ENCODE measurements around the gene COA8. TPM values are rescaled to one million over a fixed set of nuclear protein-coding genes. Genes with fewer than 3 reads are reported as not detected.

The COA8 gene
- total and polyA plus RNA-seq, 10 of the 15 experiments (the other 5 are each of a cell fraction or from before 2014, with no cell fraction given) = 6.1 to 69.5 (median 25.8) TPM

DNA sequence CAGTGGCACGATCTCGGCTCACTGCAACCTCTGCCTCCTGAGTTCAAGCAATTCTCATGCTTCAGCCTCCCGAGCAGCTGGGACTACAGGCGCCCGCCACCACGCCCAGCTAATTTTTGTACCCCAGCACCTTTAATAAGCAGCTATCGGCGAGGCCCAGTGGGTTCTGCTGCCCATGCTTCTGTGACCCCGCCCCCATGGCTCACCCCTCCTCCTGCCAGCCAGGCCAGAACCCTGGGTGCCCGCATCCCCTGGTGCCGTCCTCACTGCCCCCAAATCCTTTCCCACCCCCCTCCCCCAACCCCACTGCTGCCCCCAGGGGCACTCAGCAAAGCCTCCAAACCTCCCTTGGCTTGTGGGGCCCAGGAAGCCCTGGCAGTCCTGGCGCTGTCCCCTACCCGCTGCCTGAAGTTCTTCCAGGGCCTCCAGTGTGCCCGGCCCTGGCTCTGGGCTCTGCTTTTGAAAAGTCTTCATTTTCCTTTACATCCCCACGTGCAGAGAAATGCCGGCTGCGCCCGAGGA lies 14.8 kb upstream of the COA8 start (continued):
- no peak for TF ChIP-seq ZBED1 (IDR thresholded peaks at IDR 0.05; ENCODE audit: borderline replicate concordance)

DNA sequence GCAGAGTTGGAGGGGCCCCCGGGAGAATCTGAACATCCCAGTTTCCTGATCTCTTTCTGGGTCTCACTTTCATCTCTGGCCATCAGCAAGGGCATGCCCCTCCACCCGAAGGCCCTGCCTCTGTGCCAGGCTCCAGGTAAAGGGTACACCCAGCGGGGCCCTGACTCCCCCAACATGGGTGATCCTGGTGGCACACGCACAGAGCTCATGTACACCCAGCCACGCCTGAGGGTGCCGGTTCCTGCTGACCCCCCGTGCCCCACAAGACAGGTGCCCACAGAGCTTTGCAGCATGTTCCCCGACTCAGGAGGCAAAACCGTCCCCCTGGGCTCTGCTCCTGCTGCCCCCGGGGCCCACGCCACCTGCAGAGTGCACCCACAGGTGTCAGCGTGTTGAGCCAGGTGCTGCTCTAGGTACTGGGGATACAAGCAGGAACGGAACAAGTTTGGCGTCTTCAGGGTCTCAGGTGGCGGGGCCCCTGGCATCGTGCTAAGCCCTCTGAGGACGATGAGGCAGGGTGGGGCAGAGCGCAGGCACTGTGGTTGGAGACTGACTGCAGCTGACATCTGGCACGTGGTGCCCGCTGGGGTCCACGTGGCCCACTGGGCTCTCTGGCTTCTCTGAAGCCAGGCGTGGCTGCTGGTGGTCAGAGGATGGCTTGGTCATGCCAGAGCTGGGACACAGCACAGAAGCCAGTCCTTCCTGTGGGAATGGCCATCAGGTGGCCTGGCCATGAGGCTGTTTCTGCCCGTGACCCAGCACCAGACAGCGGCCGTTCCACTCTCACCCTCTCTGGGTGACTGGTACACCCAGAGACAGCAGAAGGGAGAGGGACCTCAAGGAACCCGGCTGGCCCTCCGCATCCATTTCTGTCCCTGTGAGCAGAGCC lies 14.1 kb upstream of the COA8 start:
- Histone ChIP-seq H3K4me1 (ENCODE audit: control insufficient read depth, insufficient read depth, low read length) (no peaks in the 10 kb centered on the region), H3K79me2 (ENCODE audit: control insufficient read depth, insufficient read depth, low read length) (no peaks in the 10 kb centered on the region), H3K9me3 (replicated peaks; ENCODE audit: control insufficient read depth, insufficient read depth, low read length) (no peaks in the 10 kb centered on the region), H3K27me3 (replicated peaks in 1 of 2; ENCODE audit: control insufficient read depth in 2 of 2, insufficient read depth in 2 of 2, low read length in 1 of 2) (no peaks in the 10 kb centered on the region), H4K20me1 (ENCODE audit: control insufficient read depth, insufficient read depth) (no peaks in the 10 kb centered on the region), H3K27ac (ENCODE audit: control insufficient read depth, insufficient read depth) (no peak overlapping the region), H3K4me2 (ENCODE audit: control insufficient read depth, insufficient read depth) (no peak overlapping the region), H3K4me3 (no peak overlapping the region), H2AFZ (ENCODE audit: control insufficient read depth, low read depth, low read length) (no peak overlapping the region), H3K36me3 (ENCODE audit: control insufficient read depth in 2 of 2, insufficient read depth in 2 of 2, low read length in 1 of 2) (no peaks in the 10 kb centered on the region), H3K9ac (ENCODE audit: control insufficient read depth, insufficient read depth, low read length) (no peak overlapping the region)
- TF ChIP-seq, protein P1, sequence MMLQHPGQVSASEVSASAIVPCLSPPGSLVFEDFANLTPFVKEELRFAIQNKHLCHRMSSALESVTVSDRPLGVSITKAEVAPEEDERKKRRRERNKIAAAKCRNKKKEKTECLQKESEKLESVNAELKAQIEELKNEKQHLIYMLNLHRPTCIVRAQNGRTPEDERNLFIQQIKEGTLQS (IDR thresholded peaks at IDR 0.05; ENCODE audit: borderline replicate concordance, extremely low read depth, low read depth, low read length) = no peak
- no peak for TF ChIP-seq POLR2AphosphoS5 (IDR thresholded peaks at IDR 0.05; ENCODE audit: low read length)
- no peak for TF ChIP-seq NR2C2 (IDR thresholded peaks at IDR 0.05; ENCODE audit: borderline replicate concordance, control insufficient read depth, insufficient read length, low read depth)
- TF ChIP-seq PAX8 (IDR thresholded peaks at IDR 0.05) = no peak
- no peak for TF ChIP-seq GATAD2B (conservative IDR thresholded peaks at IDR 0.05; ENCODE audit: low read depth)
- no peak for TF ChIP-seq POLR2A (IDR thresholded peaks at IDR 0.05; ENCODE audit: low read depth, low read length)
- TF ChIP-seq FOXM1 (IDR thresholded peaks at IDR 0.05; ENCODE audit: low read depth, low read length) = no peak
- TF ChIP-seq ZNF217 (IDR thresholded peaks at IDR 0.05) = no peak
- TF ChIP-seq MTA3 (IDR thresholded peaks at IDR 0.05; ENCODE audit: borderline replicate concordance, low read length) = no peak
- TF ChIP-seq SREBF2 (IDR thresholded peaks at IDR 0.05; ENCODE audit: low read length) = no peak
- TF ChIP-seq MTA2 (IDR thresholded peaks at IDR 0.05; ENCODE audit: low read depth) = no peak
- TF ChIP-seq YY1 (IDR thresholded peaks at IDR 0.05; ENCODE audit: low read depth, low read length) = no peak
- no peak for TF ChIP-seq JUND (IDR thresholded peaks at IDR 0.05; ENCODE audit: low read depth, low read length)
- TF ChIP-seq NR2C1 (IDR thresholded peaks at IDR 0.05) = no peak
- TF ChIP-seq EZH2 (IDR thresholded peaks at IDR 0.05; ENCODE audit: borderline replicate concordance, control insufficient read depth, low read depth, low read length) = no peak
- no peak for TF ChIP-seq NFXL1 (IDR thresholded peaks at IDR 0.05; ENCODE audit: borderline replicate concordance)
- no peak for TF ChIP-seq ZNF24 (IDR thresholded peaks at IDR 0.05)
- FAIRE-seq (no peak), DNase-seq (ENCODE audit: low read depth, low spot score) (no peak), ATAC-seq (no peak)
- ChIA-PET RAD21 (ENCODE audit: unreplicated experiment) (interaction anchor here (2.5 kb wide), 1 partner anchor 30 kb away, joined by 25 read pairs; no protein-coding TSS in a partner anchor), CTCF (interaction anchor here (0.9 to 5.7 kb wide), 3 partner anchors 9 to 30 kb away, joined by 4 to 53 read pairs (median 13); no protein-coding TSS in a partner anchor), SMC1A (ENCODE audit: uncharacterized antibody, unreplicated experiment) (interaction anchor here (0.6 kb wide), 1 partner anchor 16 kb away, joined by 3 read pairs; no protein-coding TSS in a partner anchor), POLR2A (no interaction called here)
- BruUV-seq (replicated peaks) = no TSS peak
- intact Hi-C loops (cut with micrococcal nuclease; ENCODE audit: unreplicated experiment) (no loop called here), in situ Hi-C loops (cut with MboI) (no loop called here)
- 60% methylated on average over 27 of the region's 27 CpGs for WGBS (ENCODE audit: insufficient coverage, insufficient replicate concordance, low lambda C conversion rate, missing lambda C conversion rate)
